Measurements from ENCODE around the gene KAT5.
A peak's percentile ranks its signal among the peaks of the same experiment; 100 is the strongest.
"Not testable (repeated sequence)": the region's sequence is repeated elsewhere in the genome, so short reads cannot be mapped to it uniquely, and the experiment has no call there.

The KAT5 gene

GRCh38 chr11:65709661-65710060 is 2.4 kb upstream of the KAT5 start:
- no peak for DNase-seq (ENCODE audit: low read depth in 3 of 3)

DNA sequence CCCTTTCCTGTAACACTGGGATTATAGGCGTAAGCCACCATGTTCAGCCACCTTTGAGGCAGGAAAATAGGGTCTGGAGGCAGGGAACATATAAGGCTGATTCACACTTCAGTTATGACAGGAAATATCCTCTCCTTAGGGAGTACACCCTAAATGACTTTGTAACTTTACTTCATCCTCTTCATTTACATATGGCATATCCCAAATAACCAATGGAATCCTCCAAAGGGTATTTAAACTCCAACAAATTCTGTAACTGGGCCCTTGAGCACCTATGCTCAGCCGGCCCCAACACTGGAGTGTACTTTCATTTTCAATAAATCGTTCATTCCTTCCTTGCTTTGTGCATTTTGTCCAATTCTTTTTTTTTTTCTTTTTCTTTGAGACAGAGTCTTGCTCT is 1.6 kb upstream of the KAT5 start:
- DNase-seq (ENCODE audit: low read depth in 3 of 3), result no peak

DNA sequence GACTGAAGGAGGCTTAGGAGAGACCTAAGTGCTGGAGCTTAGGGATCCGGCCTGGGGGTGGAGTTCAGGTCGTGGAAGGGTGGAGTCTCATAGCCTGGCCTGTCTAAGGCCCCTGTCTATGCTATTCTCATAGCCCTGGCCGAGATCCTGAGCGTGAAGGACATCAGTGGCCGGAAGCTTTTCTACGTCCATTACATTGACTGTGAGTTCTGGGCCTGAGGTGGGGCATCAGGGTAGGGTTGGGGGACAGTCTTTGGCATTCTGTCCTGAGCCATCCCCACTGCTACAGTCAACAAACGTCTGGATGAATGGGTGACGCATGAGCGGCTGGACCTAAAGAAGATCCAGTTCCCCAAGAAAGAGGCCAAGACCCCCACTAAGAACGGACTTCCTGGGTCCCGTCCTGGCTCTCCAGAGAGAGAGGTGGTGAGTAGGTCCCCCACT is 603 bp downstream of the KAT5 start:
- DNase-seq (ENCODE audit: low read depth in 3 of 3), result no peak

DNA sequence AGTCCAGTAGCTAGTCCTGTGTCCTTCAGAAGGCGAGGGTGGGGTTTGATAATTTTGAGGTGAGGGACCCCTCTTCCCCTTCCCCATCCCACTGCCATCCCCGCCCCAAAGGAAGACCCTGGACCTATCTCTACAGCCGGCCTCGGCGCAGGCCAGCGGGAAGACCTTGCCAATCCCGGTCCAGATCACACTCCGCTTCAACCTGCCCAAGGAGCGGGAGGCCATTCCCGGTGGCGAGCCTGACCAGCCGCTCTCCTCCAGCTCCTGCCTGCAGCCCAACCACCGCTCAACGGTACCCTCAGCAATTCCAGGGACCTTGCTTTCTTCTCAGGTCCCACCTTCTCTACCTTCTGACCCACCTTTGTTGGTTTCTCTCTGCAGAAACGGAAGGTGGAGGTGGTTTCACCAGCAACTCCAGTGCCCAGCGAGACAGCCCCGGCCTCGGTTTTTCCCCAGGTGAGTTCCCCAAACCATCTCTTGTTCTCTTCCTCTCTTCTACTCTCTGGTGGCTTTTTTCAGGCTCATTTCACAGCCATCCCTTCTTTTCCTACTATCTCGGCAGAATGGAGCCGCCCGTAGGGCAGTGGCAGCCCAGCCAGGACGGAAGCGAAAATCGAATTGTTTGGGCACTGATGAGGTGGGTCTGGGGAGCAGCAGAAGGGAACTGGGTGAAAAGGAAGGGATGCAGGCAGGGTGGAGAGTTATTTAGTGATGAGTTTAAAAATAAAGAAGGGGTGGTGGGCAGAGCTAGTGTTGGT is 1.3 kb downstream of the KAT5 start:
- no peak for DNase-seq (ENCODE audit: low read depth in 3 of 3)

DNA sequence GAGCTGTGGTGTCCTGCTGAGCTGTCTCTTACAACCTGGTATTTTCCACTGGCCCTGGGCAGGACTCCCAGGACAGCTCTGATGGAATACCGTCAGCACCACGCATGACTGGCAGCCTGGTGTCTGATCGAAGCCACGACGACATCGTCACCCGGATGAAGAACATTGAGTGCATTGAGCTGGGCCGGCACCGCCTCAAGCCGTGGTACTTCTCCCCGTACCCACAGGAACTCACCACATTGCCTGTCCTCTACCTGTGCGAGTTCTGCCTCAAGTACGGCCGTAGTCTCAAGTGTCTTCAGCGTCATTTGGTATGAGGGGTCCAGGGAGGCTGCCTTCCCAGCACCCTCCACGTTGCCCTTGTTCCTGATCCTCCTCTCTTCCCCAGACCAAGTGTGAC is 2.4 kb downstream of the KAT5 start:
- no peak for DNase-seq (ENCODE audit: low read depth in 3 of 3)

- DNase-seq (ENCODE audit: low read depth in 3 of 3), result no peak
Measured at GRCh38 chr11:65716302-65716701, 4.2 kb downstream of the KAT5 start.

DNA sequence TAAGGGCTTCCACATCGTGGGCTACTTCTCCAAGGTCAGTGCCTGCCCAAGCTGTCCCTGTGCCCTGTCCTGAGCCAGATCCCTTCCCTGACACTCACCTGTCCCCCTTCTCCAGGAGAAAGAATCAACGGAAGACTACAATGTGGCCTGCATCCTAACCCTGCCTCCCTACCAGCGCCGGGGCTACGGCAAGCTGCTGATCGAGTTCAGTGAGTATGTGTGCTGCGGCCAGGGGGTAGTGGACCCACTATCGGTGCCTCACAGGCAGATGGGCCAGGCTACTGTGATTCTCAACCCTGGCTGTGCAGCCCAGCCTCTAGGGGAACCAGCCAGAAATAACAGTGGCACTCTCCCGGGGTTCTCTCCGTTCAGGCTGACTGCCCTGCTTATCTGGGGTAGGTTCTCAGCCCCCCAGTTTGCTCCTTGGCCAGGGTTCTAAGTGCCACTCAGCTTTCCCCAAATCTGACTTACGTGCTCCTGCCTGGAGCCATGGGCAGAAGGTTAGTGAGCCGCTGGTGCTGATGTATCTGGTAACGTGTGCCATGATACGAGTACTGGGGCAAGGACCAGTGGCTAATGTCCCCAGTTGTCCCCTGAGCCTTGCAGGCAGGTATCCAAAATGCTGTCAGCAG is 4.8 kb downstream of the KAT5 start:
- DNase-seq (ENCODE audit: low read depth in 3 of 3), result no peak

DNA sequence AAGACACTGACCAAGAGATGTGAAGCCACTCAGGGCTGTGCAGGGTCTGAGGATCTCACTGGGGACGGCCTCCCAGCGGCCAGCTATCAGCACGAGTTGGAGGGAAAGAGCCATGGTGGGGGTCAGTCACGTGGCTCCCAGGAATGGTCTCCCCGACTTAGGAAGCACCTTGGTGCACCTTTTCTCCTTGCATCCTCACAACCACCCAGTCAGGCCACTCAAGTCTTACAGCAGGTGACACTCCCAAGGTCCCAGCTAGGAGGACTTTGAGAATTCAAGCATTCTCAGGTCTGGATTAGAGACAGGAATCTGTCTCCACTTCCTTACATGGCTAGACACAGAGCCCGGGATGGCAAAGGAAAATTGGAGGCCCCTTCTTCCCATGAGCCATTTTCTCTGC is 5.9 kb downstream of the KAT5 start:
- no peak for DNase-seq (ENCODE audit: low read depth in 3 of 3)

- no peak for DNase-seq (ENCODE audit: low read depth in 3 of 3)
Measured at GRCh38 chr11:65718531-65718930, 6.5 kb downstream of the KAT5 start.

- DNase-seq (ENCODE audit: low read depth in 3 of 3), result no peak
Measured at GRCh38 chr11:65718964-65719492, 7.0 kb downstream of the KAT5 start.

DNA sequence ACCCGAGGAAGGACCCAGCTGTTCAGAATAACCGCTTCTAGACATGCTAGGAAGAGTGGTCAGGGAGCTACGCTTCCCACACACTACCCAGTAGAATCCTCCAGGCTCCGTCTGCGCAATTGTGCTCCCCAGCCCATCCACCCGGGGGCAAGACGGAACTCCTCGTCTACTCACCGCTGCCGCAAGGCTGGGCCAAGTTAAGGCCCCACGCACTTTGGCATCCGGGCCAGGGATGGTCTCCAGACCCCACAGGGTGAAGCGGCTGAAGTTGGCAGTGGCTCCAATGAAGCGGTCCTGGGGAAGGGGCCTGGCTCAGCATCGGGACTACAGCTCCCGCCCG is 7.8 kb downstream of the KAT5 start:
- peak in 1 of 3 donors; percentile 27 for DNase-seq (ENCODE audit: low read depth in 3 of 3)

DNA sequence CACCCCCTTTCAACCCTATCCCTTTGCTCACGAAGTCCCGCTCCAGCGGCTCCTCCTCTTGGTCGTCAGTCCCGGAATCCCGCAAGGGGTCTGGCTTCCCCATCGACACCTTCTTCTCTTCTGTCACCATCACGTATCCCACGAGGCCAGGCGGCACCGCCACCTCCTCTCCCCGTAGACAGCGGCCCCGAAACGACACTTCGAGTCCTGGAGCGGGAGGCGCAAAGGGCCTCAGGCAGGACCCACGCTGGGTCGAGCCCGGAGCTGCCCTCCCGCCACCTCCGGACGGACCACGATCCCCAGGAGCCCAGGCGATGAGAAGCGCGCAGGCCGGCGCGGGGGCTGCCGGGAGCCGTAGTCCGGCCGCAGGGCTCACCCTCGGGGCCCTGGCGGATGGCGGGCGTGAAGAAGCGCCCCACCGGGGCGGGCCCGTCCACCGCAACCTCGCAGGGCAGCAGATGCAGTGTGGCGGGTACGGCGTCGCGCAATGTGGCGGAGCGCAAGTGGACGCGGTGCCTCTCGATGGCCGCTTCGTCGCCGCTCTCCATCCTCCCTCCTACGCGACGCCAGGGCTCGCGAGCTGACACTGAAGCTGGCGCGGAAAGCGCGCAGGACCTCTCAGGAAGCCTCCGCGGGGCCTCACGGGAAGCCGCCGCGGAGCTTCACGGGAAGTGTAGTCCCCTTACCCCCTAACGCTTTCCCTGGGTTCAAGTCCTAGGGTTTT is 8.3 kb downstream of the KAT5 start, which contains the start of gene RNASEH2C:
RNASEH2C (minus strand) TSS at position 588 of the 724 bp plus-strand sequence; CDS start at position 548, 40 bp downstream.
- DNase-seq (ENCODE audit: low read depth in 3 of 3), result peak; percentile 64 to 76 (median 67)

- DNase-seq (ENCODE audit: low read depth in 3 of 3), result no peak
Measured at GRCh38 chr11:65722261-65722660, 10.2 kb downstream of the KAT5 start.

- DNase-seq (ENCODE audit: low read depth in 3 of 3), result no peak
Measured at GRCh38 chr11:65726660-65727059, 14.6 kb downstream of the KAT5 start.

DNA sequence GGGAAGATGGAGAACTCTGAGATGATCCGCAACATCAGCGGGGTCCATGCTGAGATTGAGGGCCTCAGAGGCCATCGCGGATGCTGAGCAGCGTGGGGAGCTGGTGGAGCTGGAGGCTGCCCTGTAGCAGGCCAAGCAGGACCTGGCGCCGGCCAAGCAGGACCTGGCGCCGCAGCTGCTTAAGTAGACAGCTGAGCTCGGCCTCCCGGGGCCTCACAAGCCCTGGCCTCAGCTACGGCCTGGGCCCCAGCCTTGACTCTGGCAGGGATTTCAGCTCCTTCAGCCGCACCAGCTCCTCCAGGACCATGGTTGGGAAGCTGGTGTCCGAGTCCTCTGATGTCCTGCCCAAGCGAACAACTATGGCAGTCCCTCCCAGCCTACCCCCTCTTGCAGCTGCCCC is 15.8 kb downstream of the KAT5 start:
- DNase-seq (ENCODE audit: low read depth in 3 of 3), result no peak

GRCh38 chr11:65730461-65730860 is 18.4 kb downstream of the KAT5 start:
- no peak for DNase-seq (ENCODE audit: low read depth in 3 of 3)

DNA sequence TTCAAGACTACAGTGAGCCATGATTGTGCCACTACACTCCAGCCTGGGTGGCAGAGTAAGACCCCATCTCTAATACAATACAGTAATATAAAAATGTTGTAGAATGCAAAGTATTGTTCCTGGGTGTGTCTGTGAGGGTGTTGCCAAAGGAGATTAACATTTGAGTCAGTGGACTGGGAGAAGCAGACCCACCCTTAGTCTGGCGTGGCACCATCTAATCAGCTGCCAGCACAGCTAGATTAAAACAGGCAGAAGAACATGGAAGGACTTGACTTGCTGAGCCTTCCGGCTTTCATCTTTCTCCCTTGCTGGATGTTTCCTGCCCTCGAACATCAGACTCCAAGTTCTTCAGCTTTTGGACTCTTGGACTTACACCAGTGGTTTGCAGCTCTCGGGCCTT is 23.1 kb downstream of the KAT5 start:
- not testable (repeated sequence) for DNase-seq (ENCODE audit: low read depth in 3 of 3)

GRCh38 chr11:65736810-65737209 is 24.8 kb downstream of the KAT5 start:
- DNase-seq (ENCODE audit: low read depth in 3 of 3), result no peak

GRCh38 chr11:65739022-65739421 is 27.0 kb downstream of the KAT5 start:
- no peak for DNase-seq (ENCODE audit: low read depth in 3 of 3)

GRCh38 chr11:65741185-65741584 is 29.1 kb downstream of the KAT5 start:
- no peak for DNase-seq (ENCODE audit: low read depth in 3 of 3)

DNA sequence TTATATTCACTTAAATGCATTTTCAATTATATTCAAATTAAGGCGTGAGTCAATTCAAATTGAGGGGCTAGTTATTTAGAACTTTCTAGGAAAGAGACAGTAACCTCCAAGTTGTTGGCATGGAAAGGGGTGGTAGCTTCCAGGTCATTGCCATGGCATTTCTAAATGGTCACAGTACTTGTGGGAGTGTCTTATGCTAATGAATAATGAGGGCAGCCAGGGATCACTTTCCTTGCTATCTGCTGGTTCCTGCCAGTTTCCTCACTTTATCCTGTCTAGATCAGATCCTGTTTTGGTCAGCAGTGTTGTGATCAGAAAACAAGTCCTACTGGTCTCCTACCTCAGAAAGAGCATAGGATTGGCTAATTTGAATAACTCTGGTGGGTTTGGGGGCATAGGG is 30.3 kb downstream of the KAT5 start:
- DNase-seq (ENCODE audit: low read depth in 3 of 3), result no peak

DNA sequence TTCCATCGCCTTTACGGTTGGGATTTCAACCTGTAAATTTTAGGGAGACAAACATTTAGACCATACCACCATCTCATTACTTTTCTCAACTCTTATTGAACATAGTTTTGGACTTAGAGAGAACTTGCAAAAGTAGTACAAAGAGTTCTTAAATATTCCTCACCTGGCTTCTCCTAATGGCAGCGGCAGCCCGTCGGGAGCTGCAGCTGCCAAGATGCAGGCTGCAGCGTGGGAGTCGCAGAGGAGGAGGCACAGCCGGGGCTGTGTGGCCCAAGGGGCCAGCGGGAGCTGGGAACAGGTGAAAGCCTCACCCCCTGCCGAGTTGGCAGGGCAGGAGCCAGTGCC is 31.6 kb downstream of the KAT5 start:
- no peak for DNase-seq (ENCODE audit: low read depth in 3 of 3)
